Left cardiac atrium (tissue), 4 donors: ENCODE results near the gene ARHGAP45. TPM values are rescaled to one million over a fixed set of nuclear protein-coding genes. Genes with fewer than 3 reads are reported as not detected.

Experiments used
- ATAC-seq, 2 donors: fragments of 200-7000 bp; cut with Tn5 transposase; one replicate each; pipeline ENCODE4 v1.9.1; 2020; ENCODE audit warnings: mild to moderate bottlenecking in 2 of 2, moderate library complexity in 2 of 2
- DNase-seq: peaks from one replicate; pipeline ENCODE4 v3.0.0-alpha.2; 2020
- intact Hi-C, 2 donors: fragments of 100-400 bp; cut with DNase I; formaldehyde crosslinking; loops; one replicate each; pipeline versions ENCODE4 v1.14.1 to v1.15.1; 2022 to 2023
- total RNA-seq, 2 donors: library from RNA; stranded (reverse); fragmentation: NEBNext Ultra II Directional; extraction: Animal tissue kit (Norgen Biotek cat#: 25700); gene quantifications; one replicate each; pipeline ENCODE4 v1.2.1, GENCODE V29; 2021
- donor health status: DM: no; HTN: yes; CAD: no.
- donor health status: DM: no; HTN: yes; CAD: no; lungs with severe emphysema.
- donor health status: DM: yes; HTN: yes; CAD: no.
- donor health status: Dilated cardiomyopathy.

The ARHGAP45 gene
- total RNA-seq, 2 donors from 2014 or later = 10.6 to 12.6 TPM

DNA sequence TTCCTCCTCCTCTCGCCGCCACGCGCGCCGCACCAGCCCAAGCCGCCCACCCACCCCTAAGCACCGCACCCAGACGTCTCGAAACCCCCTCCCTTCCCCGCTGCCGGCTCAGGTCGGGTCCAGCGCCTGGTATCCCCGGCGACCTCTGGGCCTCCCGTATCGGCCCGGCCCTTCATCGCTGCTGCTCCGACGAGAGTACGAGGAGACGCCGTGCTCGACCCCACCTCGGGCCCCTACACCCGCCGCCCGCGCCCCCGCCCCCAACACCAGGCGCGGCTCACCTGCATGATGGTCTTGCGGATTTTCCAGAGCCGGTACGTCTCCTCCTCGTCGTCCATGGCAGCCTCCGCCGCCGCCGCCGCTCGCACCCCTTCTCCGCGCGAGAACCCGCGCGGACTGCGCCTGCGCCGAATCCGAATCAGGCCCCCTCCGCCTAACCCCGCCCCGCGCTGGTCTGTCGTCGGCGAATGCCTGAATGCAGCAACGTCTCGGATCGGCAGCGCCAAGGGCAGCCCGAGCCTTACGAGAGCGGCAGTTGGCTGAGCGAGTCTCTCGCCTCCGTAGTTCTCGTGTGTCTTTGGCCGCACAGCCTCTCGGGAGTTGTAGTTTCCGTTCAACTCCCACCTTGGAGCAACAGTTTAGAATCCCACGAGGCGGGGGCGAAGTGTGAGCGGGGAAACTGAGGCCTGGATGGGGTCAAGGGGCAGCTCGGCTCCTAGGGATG is 28.2 kb downstream of the ARHGAP45 start, which contains the start of gene POLR2E:
TSS of gene POLR2E (minus strand) at position 398 of the 724 bp plus-strand sequence. CDS start at position 338, 60 bp downstream.
- ATAC-seq = peak; percentile 94 to 97
- DNase-seq = peak; percentile 99
- intact Hi-C loops = no loop called here

DNA sequence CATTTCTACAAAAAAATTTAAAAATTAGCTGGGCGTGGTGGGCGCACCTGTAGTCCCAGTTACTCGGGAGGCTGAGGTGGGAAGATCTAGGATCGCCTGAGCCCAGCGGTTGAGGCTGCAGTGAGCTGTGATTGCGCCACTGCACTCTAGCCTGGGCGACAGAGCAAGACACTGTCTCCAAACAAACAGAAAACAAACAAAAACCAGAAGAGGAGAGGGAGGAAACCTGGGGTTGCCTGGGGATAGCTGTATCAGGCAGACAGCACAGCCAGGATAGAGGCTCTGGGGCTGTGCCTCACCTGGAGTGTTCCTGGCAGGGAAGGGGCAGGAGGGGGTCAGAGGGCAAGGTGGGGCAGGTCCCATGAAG is 30.8 kb downstream of the ARHGAP45 start:
- DNase-seq (no peak), ATAC-seq (no peak)
- intact Hi-C loops = no loop called here

DNA sequence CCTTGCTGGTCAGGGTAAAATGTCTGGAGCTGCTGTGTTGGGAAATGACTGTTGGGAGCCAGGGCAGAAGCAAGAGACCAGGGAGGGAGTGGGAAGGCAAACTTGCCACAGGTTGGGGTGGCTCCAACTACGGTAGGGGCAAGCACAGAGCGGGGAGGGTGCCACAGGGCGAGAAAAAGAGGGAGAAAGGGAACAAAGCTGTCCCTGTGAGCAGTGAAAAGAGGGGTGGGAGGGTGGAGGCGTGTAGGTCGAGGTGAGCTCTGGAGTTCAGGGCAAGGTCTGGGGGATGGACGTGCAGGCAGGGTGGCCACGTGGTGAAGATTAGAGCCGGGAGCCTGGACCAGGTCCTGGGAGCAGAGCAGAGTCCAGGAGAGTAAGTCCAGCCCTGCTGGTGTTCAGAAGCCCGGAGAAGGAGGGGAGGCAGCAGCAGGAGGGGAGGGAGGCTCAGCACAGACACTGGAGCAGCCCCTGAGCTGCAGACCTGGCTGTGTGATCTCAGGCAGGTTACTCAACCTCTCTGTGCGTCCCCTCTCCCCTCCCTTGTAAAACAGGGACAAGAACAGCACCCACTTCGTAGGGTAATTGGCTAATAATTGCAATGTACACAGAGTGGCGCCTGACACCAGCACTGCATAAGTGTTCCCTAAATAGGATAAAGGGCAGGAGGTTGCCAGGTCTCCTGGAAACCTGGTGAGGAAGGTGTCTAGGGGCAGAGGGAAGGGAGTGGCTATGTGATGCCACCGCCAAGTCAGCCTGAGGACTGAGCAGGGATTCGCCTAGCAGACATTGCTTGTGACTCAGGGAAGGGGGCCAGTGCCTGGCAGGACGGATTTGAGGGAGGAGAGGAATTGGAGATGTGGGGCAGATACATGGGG is 31.4 kb downstream of the ARHGAP45 start:
- ATAC-seq (no peak), DNase-seq (no peak)
- intact Hi-C loops = no loop called here

DNA sequence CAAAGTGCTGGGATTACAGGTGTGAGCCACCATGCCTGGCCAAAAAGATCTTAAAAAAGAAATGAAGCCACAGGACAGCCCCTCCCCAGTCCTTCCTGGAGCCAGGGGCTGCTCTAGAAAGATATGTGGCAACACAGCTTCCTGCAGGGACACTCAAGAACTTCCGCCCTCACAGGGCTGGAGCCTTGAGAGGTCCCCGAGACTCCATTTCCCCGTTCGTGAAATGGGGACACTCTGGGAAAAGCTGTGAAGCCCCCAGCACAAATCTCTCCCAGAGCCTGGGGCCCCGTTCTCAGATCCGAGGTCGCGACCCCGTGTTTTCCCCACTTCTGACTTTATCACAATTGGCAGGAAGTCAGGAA is 34.4 kb downstream of the ARHGAP45 start:
- DNase-seq (peak; percentile 71), ATAC-seq (no peak)
- intact Hi-C loops = loop anchor here in 1 of 2 donors (5.0 kb wide), 1 partner anchor 74 kb away; the partner anchor contains the start of gene CNN2

DNA sequence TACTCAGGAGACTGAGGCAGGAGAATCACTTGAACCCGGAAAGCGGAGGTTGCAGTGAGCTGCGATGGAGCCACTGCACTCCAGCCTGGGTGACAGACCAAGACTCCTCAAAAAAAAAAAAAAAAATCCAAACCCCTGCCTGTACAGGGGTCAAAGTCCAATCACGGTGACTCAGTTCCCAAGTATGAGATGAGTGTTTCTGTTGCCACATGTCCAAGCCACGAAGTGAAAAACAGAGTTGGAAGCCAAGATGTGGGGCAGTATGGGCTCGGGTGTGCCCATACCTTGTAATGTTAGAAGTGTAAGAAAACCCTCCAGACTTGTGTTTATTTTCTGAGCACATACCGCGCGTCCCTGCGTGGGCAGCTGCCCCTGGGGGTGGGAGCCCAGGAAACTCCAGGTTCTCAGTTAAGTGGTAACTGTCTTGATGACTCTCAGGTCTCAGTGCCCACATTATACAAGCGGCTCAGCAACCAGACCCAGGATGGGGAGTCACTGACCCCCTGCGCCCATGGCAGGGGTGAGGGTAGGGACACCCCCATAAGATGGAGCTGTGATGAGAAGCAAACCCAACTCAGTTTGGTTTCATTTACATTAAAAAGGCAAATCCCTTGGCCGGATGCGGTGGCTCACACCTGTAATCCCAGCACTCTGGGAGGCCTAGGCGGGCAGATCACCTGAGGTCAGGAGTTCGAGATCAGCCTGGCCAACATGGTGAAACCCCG is 35.6 kb downstream of the ARHGAP45 start:
- intact Hi-C loops = loop anchor here in 1 of 2 donors (5.0 kb wide), 1 partner anchor 75 kb away; the partner anchor contains the start of gene CNN2
- no peak for DNase-seq

DNA sequence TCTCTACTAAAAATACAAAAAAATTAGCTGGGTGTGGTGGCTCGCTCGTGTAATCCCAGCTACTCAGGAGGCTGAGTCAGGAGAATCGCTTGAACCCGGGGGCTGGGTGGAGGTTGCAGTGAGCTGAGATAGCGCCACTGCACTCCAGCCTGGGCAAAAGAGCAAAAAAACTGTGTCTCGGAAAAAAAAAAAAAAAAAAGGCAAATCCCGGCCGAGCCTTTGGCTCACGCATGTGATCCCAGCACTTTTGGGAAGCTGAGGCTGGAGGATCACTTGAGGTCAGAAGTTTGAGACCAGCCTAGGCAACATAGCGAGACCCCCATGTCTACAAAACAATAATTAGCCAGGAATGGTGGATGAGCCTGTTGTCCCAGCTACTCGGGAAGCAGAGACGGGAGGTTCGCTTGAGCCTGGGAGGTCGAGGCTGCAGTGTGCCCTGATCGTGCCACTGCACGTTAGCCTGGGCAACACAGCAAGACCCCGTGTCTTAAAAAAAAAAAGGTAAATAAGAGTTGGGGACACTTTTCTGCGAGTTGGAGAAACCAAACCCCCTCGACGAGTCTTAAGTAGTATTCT is 36.3 kb downstream of the ARHGAP45 start:
- ATAC-seq (no peak), DNase-seq (no peak)
- intact Hi-C loops = loop anchor here in 1 of 2 donors (5.0 kb wide), 1 partner anchor 76 kb away; the partner anchor contains the start of gene CNN2

More for the DNA sequence above, 35.6 kb downstream of the ARHGAP45 start:
- ATAC-seq = peak in 1 of 2 donors; percentile 37

DNA sequence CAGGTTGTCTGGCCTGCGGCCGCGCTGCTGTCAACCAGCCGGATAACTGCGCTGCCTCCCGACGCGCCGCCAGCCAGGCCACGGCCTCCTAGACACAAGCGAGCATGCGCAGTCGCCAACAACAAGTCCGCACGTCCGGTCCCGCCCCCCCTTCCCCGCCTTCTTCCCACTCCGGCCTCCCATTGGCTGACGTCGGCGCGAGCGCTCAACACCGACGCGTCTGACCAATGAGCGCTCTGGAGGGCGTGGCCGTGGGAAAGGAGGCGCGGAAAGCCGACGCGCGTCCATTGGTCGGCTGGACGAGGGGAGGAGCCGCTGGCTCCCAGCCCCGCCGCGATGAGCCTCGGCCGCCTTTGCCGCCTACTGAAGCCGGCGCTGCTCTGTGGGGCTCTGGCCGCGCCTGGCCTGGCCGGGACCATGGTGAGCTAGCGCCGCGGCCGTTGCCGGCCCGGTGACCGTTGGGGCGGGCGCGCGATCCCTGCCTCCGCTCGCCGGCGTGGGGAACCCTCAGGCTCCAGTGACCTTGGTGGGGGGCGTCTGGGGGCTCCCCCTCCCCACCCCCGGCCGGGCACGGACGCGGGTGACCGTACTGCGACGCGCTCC is 36.8 kb downstream of the ARHGAP45 start, which contains the start of gene GPX4:
TSS of gene GPX4 (plus strand) at position 287 of the 603 bp plus-strand sequence. CDS start at position 337, 50 bp downstream.
- ATAC-seq (peak; percentile 85 to 86), DNase-seq (peak; percentile 100)
- intact Hi-C loops = loop anchor here in 1 of 2 donors (5.0 kb wide), 1 partner anchor 77 kb away; the partner anchor contains the start of gene CNN2

DNA sequence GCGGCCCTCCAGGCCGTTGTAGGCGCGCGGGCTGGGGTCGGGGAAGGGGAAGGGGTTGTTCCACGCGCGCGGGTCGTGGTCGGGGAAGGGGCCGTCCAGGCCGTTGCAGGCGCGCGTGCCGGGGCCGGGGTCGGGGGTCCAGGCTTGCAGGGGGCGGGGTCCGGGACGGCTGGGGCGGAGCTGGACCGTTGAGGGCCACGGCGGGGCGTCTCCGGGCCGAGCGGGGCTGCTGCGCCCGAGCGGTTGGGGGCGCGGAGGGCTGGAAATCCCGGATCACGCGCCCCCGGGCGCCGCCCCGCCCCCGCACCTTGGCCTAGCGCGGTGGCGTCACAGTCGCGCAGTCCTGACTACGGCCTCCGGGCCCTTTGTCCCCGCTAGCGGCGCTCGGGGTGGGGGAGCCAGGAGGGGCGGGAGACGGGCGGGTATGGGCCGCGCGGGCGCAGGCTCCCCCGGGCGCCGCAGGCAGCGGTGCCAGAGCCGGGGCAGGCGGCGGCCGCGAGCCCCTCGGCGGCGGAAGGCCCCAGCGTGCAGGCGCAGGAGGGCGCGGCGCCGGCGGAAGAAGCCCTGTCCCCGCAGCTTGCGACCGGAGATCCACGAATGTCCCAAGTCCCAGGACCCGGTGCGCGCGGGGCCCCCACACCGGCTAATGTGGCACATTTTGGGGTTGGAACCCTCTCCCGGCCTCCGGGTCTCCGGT is 37.5 kb downstream of the ARHGAP45 start:
- peak; percentile 35 to 67 for ATAC-seq
- intact Hi-C loops = loop anchor here in 1 of 2 donors (5.0 kb wide), 1 partner anchor 77 kb away; the partner anchor contains the start of gene CNN2
- peak; percentile 79 for DNase-seq

DNA sequence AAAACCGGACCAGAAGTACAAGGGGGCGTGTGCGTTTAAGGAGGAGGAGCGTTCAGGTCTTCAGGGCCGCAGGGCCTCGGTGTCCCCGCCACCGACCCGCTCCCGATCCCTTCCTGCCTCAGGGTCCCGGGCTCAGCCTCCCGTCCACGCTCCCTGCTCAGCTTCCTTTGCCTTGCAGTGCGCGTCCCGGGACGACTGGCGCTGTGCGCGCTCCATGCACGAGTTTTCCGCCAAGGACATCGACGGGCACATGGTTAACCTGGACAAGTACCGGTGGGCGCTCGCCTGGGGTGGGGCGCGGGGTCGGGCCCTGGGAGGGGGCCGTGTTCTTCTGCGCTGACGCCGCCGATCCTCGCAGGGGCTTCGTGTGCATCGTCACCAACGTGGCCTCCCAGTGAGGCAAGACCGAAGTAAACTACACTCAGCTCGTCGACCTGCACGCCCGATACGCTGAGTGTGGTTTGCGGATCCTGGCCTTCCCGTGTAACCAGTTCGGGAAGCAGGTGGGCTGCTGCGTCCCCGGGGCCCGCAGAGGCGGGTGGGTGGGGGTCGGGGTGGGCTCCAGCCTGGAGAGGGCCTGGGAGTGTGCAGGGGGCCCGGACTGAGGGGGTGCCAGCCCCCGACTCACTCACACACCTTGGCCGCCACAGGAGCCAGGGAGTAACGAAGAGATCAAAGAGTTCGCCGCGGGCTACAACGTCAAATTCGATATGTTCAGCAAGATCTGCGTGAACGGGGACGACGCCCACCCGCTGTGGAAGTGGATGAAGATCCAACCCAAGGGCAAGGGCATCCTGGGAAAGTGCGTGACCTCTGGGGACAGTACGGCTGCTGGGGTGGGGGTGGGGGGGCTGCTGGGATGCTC is 38.3 kb downstream of the ARHGAP45 start:
- DNase-seq = no peak
- intact Hi-C loops = no loop called here
- ATAC-seq = no peak

DNA sequence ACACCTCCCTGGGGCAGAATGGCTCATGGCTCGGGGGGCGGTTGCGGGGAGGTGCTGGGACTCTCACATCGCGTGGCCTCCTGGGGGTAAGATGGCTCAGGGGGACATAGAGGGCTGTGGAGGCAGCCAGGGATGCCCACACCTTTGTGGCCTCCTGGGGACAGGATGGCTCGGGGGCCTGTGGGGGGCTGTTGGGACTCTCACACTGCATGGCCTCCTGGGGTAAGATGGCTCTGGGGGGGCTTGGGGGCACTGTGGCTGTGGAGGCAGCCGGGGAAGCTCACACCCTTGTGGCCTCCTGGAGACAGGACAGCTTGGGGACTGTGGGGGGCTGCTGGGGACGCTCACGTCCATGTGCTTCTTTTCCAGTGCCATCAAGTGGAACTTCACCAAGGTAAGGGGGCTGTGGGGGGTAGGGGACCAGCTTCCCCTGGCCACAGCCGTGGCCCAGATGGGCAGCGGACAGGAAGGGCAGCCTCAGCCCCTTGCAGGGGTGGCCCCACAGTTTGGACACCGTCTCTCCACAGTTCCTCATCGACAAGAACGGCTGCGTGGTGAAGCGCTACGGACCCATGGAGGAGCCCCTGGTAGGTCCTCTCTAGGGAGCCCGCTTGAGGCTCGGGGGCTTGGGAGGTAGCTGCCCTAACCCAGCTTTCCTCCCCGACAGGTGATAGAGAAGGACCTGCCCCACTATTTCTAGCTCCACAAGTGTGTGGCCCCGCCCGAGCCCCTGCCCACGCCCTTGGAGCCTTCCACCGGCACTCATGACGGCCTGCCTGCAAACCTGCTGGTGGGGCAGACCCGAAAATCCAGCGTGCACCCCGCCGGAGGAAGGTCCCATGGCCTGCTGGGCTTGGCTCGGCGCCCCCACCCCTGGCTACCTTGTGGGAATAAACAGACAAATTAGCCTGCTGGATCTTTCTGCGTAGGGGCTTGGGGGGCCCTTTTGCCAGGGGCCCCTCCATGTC is 39.2 kb downstream of the ARHGAP45 start:
- DNase-seq (no peak), ATAC-seq (no peak)
- intact Hi-C loops = no loop called here

DNA sequence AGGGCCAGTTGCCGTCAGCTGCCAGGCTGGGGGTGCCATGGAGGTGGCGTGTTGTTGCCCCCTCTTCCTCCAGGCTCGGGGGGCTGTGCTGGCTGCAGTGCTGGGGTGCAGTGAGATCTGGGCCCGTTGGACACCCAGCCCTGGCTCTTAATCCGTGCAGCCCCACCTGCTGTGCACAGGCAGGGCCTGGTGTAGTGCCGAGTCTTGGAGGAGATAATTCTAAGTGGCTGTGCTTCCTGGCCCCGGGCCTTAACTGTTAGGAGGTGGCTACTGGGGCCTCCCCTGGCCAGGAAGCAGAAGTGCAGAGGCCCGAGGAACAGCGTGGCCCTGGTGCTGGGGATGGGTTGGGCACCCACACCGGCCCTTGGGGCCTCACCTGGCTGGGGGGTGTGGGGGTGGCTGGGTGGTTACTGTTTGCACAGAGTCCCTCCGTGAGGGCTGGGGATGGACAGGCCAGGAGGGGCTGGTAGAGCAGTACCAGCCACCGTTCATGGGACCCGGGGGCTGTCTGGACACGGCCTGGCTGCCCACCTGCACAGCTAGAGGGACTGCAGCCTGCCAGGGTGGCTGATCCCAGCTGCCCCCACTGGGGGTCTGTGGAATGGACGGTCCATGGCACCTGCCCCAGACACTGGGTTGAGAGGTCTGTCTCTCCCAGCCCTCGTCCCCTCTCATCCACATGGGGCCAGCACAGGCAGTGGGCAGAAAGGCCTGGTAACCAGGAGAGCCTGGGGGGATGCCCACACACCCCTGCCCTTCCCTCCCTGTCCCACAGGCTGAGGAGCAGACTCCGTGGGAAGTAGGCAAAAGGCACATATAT is 40.1 kb downstream of the ARHGAP45 start:
- ATAC-seq (no peak), DNase-seq (no peak)
- intact Hi-C loops = no loop called here

DNA sequence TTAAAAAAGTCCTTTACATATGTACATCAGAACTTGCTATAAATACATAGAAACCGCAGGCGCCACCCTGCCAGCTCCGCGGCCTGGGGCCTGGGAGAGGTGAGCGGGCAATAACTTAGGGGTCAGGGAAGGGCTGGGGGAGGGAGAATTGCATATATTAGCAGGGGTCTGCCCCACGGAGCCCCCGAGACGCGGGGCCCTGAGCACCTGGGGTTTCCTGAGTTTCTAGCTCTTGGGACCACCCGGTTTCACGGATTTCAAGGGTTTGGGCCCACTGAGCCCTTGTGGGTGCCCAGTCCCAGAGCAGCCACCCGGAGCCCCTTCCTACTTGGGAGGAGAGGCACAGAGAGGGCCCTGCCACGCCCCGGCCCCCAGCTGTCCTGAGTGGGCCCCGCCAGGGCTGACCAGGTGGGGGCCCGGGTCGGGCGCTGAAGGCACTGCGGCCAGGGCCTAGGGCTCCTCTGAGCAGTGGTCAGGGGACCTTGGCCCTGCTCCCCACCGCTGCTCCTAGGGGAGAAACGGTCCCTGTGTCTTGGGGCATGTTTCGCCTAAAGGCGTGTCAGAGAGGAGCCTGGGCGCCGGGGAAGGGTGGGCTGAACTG is 40.8 kb downstream of the ARHGAP45 start:
- DNase-seq (no peak), ATAC-seq (no peak)
- intact Hi-C loops = no loop called here

DNA sequence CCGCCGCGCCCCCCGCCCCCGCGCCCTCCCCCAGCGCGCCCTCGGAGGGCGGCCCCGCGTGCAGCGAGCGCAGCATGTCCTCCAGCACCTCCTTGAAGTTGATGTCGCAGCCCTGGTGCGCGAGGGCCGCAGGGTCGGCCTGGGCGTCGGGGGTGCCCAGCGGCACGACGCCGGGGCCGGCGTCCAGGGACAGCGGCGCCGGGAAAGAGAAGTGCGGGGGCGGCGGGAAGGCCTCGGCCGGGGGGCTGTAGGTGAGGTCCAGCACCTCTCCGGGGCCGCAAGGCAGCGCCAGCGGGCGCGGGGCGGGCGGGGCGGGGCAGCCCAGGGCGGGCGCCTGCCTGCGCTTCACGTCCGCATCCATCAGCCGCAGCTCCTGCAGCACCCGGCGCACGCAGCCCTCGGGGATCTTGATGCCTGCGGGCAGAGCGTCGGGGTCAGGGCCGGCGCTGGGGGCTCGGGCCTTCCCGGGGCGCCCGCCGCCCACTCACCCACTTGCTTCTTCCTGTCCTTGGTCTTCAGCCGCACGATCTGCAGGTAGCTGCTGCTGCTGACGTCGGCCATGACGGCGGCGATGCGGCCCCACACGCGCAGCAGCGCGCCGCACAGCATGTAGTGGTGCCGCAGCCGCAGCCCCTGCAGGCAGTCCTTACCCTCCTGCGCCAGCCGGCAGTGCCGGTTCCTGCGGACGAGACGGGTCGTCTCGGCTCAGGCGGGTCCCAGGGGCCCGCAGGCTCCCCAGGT is 41.5 kb downstream of the ARHGAP45 start:
- intact Hi-C loops = no loop called here
- no peak for DNase-seq

DNA sequence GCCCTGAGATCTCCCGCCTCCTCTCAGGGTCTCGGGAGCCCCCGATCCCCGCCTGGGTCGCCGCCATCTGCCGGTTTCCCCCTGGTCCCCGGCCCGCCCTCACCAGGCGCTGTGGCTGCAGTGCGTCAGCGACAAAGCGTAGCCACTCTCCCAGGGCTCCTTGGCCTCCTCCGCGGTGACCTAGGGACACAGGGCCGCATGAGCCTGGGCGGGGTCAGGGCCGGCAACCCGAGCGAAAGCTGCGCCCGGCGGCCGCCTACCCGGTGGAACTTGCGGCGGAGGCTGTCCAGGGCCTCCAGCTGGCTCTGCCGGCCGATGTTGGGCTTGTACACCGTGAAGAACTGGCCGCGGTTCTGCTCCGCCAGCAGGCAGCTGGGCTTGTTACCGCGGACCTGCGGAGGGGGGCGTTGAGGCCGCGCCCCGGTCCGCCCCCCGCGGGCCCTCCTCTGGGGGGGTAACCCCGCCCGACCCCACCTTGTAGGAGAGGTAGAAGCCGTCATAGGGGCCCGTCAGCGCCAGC is 42.1 kb downstream of the ARHGAP45 start:
- ATAC-seq (no peak), DNase-seq (no peak)

More for the DNA sequence above, 41.5 kb downstream of the ARHGAP45 start:
- ATAC-seq = no peak

More for the DNA sequence above, 42.1 kb downstream of the ARHGAP45 start:
- intact Hi-C loops = no loop called here
